HG03439 (cell line): ENCODE data around the gene MCRIP2.
"Not testable (repeated sequence)": the region's sequence is repeated elsewhere in the genome, so short reads cannot be mapped to it uniquely, and the experiment has no call there.

Experiments
- ATAC-seq: cut with Tn5 transposase; IDR thresholded peaks from one replicate; pipeline ENCODE4 v1.9.1; 2021; ENCODE audit warnings: mild to moderate bottlenecking, moderate library complexity; ENCODE audit not compliant: unreplicated experiment

The MCRIP2 gene

DNA sequence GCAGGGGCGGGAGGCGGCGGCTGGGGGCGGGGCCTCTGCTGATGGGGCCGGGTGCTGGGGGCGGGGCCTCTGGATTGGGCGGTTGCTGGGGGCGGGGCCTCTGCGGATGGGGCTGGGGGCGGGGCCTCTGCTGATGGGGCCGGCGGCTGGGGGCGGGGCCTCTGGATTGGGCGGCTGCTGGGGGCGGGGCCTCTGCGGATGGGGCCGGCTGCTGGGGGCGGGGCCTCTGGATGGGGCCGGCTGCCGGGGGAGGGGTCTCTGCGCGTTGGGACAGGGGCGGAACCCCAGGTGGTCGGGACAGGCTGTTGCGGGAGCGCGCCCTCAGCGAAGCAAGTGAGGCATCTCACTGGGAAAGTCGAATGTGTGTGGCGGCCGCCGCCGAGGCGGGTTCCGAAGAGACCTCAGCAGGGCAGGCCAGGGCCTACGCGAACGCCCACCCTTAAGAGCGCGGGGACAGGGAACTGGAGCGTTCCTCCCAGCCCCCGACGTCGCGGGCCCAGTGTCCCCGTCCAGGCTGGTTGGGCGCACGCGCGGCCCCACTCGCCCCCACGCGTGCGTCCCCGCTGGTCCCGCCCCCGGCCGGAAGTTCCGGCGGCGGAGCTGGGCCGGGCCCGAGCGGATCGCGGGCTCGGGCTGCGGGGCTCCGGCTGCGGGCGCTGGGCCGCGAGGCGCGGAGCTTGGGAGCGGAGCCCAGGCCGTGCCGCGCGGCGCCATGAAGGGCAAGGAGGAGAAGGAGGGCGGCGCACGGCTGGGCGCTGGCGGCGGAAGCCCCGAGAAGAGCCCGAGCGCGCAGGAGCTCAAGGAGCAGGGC, 38.4 kb downstream of the MCRIP2 start, which contains the start of gene STUB1:
STUB1 (plus strand) TSS at position 597 of the 811 bp plus-strand sequence; CDS start at position 713, 116 bp downstream.
- ATAC-seq, result no peak

DNA sequence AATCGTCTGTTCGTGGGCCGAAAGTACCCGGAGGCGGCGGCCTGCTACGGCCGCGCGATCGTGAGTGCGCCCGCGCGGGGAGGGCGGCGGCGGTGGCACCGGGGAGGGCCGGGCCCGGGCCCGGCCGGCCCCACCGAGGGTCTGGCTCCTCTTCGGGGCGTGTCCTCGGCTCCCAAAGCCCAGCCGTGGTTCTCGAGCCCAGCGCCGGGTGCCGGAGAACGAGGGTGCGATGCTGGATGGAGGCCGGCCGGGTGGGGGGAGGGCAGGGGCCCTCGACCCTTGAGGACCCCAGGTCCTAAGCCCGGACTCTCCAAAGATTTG, 39.0 kb downstream of the MCRIP2 start:
- ATAC-seq, result no peak

DNA sequence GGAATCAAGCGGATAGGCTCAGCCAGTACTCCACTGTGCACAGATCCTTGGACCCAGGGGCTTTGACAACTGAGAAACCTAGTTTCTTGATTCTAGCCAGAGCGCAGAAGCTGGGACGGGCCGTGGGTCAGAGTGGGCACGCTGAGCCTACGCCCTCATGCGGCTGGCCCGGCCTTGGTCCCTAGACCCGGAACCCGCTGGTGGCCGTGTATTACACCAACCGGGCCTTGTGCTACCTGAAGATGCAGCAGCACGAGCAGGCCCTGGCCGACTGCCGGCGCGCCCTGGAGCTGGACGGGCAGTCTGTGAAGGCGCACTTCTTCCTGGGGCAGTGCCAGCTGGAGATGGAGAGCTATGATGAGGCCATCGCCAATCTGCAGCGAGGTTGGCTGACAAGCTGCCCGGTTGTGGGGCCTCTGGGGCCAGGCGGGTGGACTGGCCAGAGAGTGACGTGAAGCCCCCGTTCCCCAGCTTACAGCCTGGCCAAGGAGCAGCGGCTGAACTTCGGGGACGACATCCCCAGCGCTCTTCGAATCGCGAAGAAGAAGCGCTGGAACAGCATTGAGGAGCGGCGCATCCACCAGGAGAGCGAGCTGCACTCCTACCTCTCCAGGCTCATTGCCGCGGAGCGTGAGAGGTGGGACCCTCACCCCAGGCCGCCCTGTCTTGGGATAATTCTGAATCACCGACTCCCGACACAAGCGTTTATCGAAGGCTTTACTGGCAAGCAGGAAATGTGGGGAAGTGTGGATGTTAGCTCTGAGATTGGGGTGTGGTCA, 39.5 kb downstream of the MCRIP2 start:
- no peak for ATAC-seq

DNA sequence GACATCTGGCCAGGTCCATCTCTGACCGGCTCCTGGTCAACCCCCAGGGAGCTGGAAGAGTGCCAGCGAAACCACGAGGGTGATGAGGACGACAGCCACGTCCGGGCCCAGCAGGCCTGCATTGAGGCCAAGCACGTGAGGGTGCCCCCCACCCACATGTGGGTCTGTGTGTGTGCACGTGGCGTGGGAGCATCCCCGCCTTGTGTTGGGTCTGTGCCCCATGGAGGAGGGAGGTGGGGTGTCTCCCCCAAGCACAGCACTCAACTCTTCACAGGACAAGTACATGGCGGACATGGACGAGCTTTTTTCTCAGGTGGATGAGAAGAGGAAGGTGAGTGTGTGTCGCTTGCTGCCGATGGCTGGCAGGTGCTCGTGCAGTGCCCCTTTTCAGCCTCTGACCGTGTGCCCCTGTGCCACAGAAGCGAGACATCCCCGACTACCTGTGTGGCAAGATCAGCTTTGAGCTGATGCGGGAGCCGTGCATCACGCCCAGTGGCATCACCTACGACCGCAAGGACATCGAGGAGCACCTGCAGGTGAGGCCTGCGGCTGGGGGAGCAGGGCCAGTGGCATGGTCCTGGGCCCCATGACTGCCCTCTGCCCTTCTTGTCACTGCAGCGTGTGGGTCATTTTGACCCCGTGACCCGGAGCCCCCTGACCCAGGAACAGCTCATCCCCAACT, 40.3 kb downstream of the MCRIP2 start:
- ATAC-seq, result no peak

DNA sequence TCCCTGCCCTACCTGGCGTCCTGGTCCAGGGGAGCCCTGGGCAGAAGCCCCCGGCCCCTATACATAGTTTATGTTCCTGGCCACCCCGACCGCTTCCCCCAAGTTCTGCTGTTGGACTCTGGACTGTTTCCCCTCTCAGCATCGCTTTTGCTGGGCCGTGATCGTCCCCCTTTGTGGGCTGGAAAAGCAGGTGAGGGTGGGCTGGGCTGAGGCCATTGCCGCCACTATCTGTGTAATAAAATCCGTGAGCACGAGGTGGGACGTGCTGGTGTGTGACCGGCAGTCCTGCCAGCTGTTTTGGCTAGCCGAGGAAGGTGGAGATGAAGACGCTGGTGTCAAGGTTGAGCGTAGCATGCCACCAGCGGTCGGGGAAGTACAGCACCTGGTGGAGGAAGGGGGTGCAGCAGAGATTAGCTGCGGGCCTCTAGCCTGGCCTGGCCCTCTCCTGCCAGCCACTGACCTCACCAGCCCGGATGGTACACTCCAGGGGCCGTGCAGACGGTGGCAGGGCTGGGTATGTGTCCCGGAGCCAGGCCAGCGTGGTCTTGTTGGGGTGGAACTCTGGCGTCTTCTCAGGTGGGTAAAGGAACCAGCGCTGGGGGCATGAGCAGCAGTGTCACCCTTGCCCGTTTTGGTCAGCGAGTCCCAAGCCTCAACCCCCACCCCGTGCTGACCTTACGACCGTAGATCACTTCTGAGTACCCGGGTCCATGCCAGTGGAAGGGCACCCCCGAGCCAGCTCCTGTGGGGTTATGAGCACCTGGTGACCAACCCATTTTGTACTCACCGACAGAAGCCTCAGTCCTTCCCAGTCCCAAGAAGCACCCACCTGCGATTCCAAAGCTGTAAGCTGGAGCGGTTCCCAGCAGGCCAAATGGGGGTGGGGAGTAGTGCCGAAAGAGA, 41.1 kb downstream of the MCRIP2 start:
- no peak for ATAC-seq

DNA sequence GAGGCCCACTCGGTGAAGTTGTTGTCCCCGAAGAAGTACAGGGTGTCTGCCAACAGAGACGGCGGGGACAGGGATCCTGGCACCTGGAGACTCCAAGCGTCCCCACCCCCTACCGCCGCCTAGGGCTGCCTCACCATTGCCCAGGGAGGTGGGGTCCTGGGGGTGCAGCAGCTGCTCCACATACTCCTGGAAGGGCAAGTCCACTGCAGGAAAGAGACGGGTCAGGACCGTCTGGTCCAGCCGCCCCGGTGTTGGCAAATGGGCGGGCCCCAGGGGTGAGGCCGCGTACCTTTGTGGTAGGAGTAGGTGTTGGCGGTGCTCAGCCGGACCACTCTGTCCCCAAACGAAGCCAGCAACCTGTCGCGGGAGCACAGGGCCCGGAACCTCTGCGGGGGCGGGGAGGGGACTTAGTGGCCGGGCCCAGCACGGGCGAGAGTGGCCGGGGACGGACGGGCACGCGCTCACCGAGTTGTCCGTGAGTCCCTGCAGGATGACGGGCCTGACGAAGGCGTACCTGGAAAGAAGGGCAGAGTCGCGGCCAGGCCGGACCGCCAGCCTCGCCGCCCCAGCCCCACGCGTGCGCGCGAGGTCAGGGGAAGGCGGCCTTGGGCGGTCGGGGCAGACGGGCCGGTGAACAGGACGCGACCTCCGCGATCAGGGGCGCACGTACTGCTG, 41.9 kb downstream of the MCRIP2 start:
- ATAC-seq, result no peak

DNA sequence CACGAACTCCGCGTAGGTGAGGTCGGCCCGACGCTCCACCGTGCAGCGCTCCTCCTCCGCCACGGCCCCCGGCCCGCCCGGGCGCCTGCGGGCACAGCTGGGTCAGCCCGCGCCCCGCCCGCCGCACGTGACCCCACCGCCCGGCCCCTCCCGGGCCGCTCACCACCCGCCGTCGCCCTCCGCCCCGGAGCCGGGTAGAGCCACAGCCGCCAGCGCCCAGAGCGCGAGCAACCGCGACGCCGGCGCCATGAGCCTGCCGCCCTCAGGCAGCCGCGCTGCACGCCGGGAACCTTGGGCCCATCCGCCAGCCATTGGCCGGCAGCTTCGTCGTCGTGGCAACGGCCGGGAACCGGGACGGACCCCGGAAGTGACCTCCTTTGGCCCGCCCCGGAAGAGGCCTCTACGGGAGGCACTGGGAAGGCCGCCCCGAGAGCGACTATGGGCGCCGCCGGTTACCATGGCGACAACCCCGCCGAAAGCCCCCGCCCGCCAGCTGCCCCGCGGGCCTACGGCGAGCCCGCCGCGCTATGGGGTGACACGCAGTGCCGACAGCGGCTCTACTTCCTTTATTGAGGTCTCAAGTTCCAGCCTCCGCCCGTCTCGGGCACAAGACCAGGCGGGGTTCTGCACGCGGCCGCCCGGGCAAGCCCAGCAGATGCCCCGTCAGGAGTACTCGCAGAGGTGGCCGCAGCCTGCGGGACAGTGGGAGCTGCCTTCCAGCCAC, 42.6 kb downstream of the MCRIP2 start, which contains the start of gene JMJD8:
JMJD8 (minus strand) TSS at position 264 of the 724 bp plus-strand sequence; CDS start at position 249, 15 bp downstream.
- ATAC-seq, result peak; percentile 54

DNA sequence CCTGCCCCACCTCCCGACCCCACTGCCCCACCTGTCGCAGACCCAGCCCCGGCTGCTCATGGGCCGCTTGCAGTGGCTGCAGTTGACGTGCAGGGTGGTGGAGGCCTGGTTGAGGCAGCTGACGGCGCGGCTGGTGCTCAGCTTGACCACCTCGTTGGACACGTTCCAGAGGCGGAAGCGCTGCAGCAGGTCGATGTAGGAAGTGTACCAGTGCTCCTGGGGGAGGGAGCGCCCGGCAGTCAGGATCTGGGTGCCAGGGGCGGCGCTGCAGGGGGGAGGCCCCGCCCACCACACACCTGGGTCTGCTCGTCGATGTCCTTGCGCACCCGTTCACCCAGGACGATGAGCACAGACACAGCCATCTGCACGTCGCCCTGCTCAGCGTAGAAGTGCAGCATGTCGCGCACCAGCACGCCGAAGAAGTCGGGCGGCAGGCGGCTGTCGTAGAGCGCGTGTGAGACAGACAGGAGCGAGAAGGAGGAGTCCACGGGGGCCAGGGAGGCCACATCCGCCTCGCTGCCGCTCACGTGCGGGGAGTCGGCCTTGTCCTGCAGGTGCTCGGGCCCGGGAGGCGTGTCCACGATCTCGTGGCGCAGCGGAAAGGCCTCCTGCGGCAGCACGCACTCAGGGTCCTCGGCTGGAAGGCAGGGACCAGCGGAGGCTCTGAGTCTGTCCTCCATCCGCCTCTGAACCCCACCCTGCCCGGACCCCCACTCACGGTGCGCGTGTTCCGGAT, 43.5 kb downstream of the MCRIP2 start:
- ATAC-seq, result no peak

DNA sequence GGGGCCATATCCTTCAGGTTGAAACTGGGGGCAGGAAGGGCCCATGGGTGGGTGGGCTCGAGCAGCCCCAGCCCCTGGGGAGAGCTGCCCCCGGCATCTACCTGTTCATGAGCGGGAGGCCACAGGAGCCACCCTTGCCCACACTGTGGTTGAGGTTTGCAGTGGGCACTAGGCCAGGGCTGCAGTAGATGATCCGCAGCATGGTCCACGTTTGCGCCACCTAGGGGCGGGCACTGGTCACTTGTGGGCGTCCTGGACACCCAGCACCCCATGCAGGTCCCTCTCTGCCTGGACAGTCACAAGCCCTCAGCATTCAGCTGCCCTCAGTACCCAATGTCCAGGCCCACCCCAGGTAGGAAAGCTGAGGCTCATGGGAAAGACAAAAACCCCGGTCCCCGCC, 44.3 kb downstream of the MCRIP2 start:
- no peak for ATAC-seq

DNA sequence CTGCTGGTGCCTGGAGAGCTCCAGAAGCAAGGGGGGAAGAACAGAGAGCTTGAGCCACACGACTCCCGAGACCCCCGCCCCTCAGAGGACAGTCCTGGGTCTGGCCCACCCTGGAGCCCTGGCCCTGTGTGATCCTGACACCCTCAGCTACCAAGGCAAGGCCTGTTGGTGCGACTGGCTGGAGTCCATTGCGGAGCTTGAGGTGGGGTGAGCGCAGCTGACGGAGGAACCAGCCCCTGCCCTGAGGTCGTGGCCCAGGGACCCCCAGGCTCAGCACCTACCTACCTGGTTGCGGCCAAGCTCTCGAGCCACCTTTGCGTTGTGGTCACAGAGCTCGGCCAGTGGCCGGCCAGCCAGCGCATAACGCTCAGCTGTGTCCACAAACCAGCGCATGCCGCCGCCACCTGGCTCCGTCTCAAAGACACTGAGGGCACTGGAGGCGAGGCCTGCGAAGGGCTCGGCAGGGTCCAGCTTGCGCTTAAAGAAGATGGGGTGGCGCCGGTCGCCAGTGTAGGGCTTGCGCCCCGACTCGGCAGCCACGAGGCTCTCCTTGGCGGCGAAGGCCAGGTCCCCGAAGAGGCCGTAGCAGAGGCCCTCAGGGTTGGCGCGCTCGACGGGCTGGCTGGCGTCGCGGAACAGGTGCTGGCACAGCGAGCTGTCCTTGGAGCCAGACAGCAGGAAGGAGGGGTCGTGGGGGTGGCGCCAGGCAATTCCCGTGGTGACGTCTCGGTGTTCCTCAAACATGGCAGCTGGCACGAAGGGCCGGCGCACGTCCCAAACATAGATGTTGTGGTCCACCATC, 45.0 kb downstream of the MCRIP2 start:
- no peak for ATAC-seq

DNA sequence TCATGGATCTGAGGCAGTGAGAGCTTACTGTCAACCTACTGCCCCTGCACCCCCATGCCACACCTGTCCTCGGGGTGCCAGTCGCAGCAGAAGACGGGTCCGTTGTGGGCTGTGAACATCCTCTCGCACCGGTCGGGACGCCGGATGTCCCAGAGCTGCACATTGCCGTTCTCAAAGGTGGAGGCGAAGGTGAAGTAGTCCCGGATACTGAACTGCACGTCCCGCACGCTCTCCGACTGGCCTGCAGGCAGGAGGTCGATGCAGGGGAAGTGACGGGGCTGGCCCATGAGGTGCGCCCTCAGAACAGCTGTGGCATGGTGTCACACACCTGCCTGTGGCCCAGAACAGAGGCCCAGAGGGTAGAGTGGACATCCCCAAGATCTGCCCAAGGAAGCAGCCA, 45.9 kb downstream of the MCRIP2 start:
- ATAC-seq, result no peak

DNA sequence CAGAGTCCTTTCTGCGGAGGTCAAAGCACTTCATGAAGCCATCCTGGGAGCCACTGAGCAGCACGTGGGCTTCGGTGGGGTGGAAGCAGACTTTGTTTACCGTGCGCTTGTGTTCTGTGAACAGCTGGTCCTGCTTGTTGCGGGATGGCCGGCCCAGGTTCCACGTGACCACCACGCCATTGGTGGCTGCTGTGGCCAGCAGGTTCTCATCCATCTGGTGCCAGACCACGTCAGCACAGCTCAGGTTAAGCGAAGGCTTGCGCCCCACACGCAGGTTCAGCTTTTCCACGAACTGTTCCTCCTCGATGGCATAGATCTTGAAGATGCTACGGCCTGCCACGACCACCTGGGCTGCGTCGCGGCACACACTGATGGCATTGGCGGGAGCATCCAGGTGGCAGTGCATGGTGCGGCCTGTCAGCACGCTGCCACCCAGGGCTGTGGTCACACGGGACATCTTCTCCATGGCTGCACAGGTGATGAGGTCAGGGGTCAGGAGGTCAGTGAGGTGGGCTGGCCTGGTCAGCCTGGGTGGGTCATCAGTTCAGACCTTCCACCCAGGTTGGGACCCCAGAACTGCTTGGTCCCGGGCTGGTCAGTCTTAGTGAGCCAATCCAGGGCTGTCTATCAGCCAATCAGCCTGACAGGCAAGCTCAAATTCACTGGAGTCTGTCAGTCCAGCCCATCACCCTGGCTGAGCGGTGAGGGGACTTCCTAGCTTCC, 47.7 kb downstream of the MCRIP2 start:
- ATAC-seq, result no peak

DNA sequence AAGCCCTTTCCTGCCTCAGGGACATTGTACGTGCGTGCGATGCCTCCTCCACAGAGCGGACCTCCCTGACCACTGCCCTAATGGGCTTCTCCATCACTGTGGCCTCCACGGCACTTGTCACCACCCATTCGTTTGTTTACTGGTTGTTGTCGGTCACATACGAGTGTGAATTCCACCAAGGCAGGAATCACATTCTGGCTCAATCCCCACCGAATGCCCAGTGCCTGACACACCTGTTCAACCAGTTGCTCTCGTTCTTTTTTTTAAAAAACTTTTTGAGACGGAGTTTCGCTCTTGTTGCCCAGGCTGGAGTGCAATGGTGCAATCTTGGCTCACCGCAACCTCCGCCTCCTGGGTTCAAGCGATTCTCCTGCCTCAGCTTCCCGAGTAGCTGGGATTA, 49.6 kb downstream of the MCRIP2 start:
- ATAC-seq, result not testable (repeated sequence)

DNA sequence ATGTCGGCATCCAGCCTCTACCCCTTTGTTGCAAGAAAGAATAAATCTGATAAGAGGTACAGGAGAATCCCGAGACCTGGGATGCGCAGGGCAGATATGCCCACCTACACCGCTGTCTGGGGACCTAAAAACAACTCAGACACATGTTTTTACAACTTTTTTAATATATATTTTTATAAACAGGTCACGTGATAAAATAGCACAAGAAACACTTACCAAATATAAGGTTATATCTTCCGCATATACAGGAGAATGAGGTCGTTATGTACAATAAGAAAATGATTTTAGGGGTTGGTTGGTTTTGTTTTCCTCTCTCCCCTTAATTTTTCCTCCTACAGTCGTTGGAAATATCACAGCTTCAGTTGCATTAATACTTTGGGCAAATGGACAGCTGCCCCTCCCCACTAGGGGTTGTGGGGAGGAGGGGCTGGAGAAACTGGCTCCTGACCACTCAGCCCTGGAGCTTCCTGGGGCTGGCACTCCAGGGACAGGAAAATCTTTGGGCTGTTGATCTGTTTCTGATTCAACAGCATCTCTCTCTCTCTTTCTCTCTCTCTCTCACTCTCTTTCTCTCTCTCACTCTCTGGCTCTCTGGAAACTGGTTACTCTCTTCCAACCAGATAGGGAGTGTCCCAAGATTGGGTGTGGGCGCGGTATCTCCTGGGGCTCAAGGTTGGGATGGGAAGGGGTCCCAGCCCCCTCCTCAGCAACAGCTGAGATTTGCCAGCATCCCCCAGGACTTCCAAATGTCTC, 50.9 kb downstream of the MCRIP2 start:
- ATAC-seq, result no peak

DNA sequence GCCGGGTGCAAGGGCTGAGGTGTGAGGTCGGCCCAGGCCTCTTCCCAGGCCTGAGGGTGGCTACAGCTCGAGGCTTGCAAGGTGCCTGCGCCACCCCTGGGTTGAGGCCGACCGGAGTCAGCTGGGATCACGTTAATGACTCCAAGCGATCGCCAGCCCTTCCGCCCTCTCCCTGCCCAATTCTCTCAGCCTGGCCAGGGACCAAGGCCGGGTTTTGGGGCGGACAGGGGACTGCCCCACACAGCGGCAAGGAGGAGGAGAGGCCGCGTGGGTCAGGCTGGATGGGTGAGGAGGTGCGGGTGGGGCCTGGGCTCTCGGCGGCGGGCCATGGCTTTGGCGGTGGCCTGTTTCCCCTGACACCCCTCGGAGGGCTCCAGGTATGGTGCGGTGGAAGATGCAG, 51.7 kb downstream of the MCRIP2 start:
- no peak for ATAC-seq

DNA sequence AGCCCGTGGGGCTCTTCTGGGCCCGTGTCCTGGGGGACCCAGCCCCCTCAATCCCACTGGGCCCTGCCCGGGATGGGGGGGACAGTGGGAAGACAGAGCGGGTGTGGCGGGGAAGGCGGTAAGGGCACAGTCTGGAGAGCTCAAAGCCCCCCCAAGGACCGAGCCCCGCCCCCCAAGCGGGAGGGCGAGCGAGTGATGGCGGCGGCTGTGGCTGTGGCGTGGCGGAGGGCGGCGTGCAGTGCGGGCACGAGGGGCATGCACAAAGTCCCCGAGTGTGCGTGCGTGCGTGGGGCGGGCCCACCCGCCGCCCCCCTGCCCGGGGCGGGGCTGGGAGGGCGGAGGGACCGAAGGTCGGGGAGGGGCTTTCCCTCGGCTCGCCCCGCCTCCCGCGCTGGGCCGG, 52.1 kb downstream of the MCRIP2 start:
- ATAC-seq, result no peak
